Activated CD8-positive, alpha-beta T cell treated with anti-CD3 and anti-CD28 coated beads for 36 hours (primary cell): Measurements from ENCODE around the gene SEPTIN6. TPM values are rescaled to one million over a fixed set of nuclear protein-coding genes. Genes with fewer than 3 reads are reported as not detected.
A peak's percentile ranks its signal among the peaks of the same experiment; 100 is the strongest.

Experiments used
- ATAC-seq: fragments of 200-7000 bp; cut with Tn5 transposase; one replicate; pipeline ENCODE4 v1.10.0; 2021; ENCODE audit warnings: mild to moderate bottlenecking, moderate library complexity
- CTCF ChIA-PET: fragments of 350-600 bp; sonication (Branson Sonifier 250); formaldehyde crosslinking; loops from one replicate; lab custom pipeline; 2021; ENCODE audit warnings: antibody characterized with exemption; lab: Charles Lee
- POLR2A ChIA-PET: fragments of 350-600 bp; sonication (Branson Sonifier 250); formaldehyde crosslinking; loops from one replicate; lab custom pipeline; 2021; ENCODE audit warnings: antibody characterized with exemption; lab: Charles Lee
- DNase-seq: peaks from one replicate; pipeline ENCODE4 v3.0.0-alpha.2; 2020
- H3K27ac Mint-ChIP-seq: one replicate; pipeline ENCODE4 v1.8.0; 2021; ENCODE audit warnings: mild to moderate bottlenecking, mixed read lengths
- H3K27me3 Mint-ChIP-seq: one replicate; pipeline ENCODE4 v1.8.0; 2021; ENCODE audit warnings: mixed read lengths
- H3K36me3 Mint-ChIP-seq: one replicate; pipeline ENCODE4 v1.8.0; 2021; ENCODE audit warnings: low read depth, mixed read lengths
- H3K4me1 Mint-ChIP-seq: one replicate; pipeline ENCODE4 v1.8.0; 2021; ENCODE audit warnings: low read depth, mixed read lengths
- H3K4me3 Mint-ChIP-seq: one replicate; pipeline ENCODE4 v1.8.0; 2021; ENCODE audit warnings: mild to moderate bottlenecking, moderate library complexity, mixed read lengths
- H3K9me3 Mint-ChIP-seq: one replicate; pipeline ENCODE4 v1.8.0; 2021; ENCODE audit warnings: mixed read lengths
- CTCF ChIP-seq: fragments of 200-600 bp; IDR thresholded peaks from one replicate; pipeline ENCODE4 v1.8.0; 2022; ENCODE audit warnings: antibody characterized with exemption, mild to moderate bottlenecking
- intact Hi-C: fragments of 100-400 bp; cut with micrococcal nuclease; formaldehyde crosslinking; loops from one replicate; pipeline ENCODE4 v1.10.0; 2022
- total RNA-seq, 2 experiments: library from RNA; stranded (reverse); gene quantifications; one replicate each; pipeline ENCODE4 v1.2.3, GENCODE V29; 2021

The SEPTIN6 gene
- total RNA-seq, 2 experiments from 2014 or later, result 205 to 209 TPM

DNA sequence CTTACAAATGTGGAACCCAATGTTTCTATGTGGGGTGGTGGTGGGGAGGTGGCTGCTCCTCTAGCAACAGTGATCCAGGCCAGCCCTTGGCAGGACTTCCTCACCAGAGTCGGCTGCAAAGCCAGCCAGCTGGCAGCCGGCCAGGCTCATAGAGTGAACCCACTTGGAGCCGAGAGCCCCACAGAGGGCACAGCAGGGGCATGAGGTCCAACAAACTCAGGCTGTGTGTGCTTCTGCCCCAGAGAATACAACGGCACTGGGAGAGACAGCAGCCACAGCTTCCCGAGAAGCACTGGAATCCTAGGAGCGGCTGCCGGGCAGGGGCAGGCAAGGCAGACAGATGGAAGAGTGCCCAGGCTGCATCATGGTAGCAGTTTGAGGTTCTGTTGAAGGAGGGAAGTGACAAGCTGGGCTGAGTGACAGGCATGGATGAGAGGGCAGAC lies 42.0 kb upstream of the SEPTIN6 start:
- H3K36me3 Mint-ChIP-seq, result no peaks in the 10 kb centered on the region

DNA sequence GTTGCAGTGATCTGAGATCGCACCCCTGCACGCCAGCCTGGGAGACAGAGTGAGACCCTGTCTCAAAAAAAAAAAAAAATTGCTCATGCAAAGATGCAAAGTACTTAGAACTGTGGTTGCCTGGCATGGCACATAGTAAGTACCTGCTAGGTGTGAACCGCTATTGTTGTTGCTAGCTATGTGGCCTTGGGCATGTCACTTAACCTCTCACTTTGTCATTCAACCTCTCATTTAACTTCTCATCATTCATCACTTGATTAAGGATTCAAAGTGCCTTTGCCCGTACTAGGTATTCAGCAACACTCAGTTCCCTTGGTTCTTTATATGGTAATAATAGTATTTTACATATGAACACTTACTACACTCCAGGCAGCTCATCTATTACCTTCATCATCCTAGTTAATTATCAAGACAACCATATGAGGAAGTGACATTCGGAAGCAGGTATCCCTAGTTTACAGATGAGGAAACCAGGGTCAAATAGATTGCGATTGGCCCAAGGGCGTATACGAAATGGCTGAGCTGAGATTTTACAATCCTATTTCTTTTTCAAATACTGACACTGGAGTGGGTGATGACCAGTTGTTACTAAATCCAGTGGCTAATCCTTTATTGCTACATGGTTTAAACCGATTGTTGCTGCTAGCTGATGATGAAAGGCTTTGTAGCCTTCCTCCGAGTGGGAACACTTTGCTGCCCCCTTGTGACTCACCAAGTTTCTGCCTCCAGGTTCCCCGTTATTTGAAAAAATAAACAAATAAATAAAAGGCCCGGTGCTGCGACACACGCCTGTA lies 36.6 kb upstream of the SEPTIN6 start:
- peak; percentile 70 for ATAC-seq
- no peak overlapping the region for H3K4me3 Mint-ChIP-seq

More for the DNA sequence above, 42.0 kb upstream of the SEPTIN6 start:
- intact Hi-C loops, result loop anchor here (10.0 kb wide), 1 partner anchor 220 kb away; no protein-coding TSS in a partner anchor
- H3K4me1 Mint-ChIP-seq, result no peaks in the 10 kb centered on the region
- H3K27ac Mint-ChIP-seq, result no peak overlapping the region
- ChIA-PET CTCF (interaction anchor here (1.2 kb wide), 1 partner anchor 219 kb away, joined by 4 read pairs; no protein-coding TSS in a partner anchor), POLR2A (no interaction called here)
- DNase-seq (no peak), ATAC-seq (no peak)
- H3K9me3 Mint-ChIP-seq, result no peaks in the 10 kb centered on the region
- H3K27me3 Mint-ChIP-seq, result no peaks in the 10 kb centered on the region
- no peak overlapping the region for H3K4me3 Mint-ChIP-seq
- no peak for TF ChIP-seq CTCF

DNA sequence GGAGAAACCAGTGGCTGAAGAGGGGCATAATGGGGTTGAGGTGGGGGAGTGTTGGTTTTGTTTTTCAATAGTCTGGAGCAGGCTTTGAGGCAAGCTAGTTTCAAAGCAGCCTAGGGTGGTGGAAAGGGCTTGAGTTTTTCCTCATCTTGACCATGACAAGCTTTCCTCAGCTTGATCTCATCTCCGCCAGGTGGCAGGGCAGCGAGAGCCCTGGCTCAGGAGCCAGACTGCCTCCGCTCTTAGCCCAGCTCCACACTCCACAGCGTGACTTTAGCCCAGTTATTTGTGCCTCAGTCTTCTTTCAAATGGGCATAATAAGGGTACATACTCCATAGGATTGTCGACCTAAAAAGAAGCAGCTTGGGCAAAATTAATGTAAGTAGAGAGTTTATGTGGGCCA lies 35.5 kb upstream of the SEPTIN6 start:
- H3K27me3 Mint-ChIP-seq, result no peaks in the 10 kb centered on the region
- ChIA-PET CTCF (interaction anchor here (1.0 to 3.9 kb wide), 17 partner anchors 10 to 218 kb away, joined by 3 to 27 read pairs (median 7); partner anchors contain the start of genes NKRF and SEPTIN6), POLR2A (interaction anchor here (0.7 to 2.2 kb wide), 5 partner anchors 30 to 212 kb away, joined by 3 to 9 read pairs (median 4); partner anchors contain the start of genes SEPTIN6 and SOWAHD)
- peaks cover 5% of the 10 kb centered on the region for H3K4me1 Mint-ChIP-seq
- no peak for DNase-seq
- no peaks in the 10 kb centered on the region for H3K36me3 Mint-ChIP-seq
- ATAC-seq, result no peak
- no peak overlapping the region for H3K27ac Mint-ChIP-seq
- no peak for TF ChIP-seq CTCF
- no peak overlapping the region for H3K4me3 Mint-ChIP-seq
- no peaks in the 10 kb centered on the region for H3K9me3 Mint-ChIP-seq
- intact Hi-C loops, result no loop called here

More for the DNA sequence above, 36.6 kb upstream of the SEPTIN6 start:
- CTCF ChIA-PET, result interaction anchor here (0.6 to 3.9 kb wide), 43 partner anchors 9 to 247 kb away, joined by 3 to 27 read pairs (median 4); partner anchors contain the start of genes NKRF and SEPTIN6
- POLR2A ChIA-PET, result interaction anchor here (0.9 to 2.2 kb wide), 5 partner anchors 29 to 155 kb away, joined by 3 to 9 read pairs (median 4); partner anchors contain the start of genes SEPTIN6, SOWAHD and UBE2A
- Mint-ChIP-seq H3K36me3 (no peaks in the 10 kb centered on the region), H3K9me3 (no peaks in the 10 kb centered on the region), H3K27me3 (no peaks in the 10 kb centered on the region), H3K4me1 (peaks cover 5% of the 10 kb centered on the region), H3K27ac (no peak overlapping the region)
- DNase-seq, result peak; percentile 77
- peak; percentile 51 for TF ChIP-seq CTCF
- intact Hi-C loops, result loop anchor here (10.0 kb wide), 1 partner anchor 215 kb away; no protein-coding TSS in a partner anchor

DNA sequence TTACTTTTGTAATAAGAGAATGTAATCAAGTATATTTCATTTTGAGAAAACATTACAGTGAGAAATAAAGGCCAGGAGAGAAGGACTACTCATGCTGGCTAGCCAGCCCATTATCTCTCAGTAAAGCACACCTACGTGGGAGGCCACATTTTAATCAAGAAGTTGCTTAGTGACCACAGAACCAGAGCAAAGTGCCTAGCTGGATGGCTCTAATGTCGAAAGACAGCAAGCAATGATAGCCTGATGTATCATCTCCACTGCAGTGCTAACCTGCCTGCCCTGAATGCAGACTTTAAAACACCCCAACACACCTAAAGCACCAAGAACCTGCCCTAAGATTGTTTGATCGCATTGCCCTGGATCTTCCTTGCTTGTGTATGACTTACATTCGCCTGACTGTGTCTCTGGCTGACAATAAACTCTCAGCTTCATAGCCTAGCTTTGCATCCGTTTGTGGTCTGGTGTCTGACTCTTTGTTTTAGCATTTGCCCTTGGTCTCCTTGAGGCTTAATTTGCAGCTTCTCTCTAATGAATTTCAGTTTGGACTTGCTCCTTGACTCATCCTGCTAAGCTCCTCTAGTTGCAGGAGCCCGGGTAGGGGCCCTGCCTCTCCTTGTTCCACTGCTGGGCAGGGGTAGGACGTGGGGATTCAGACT lies 34.1 kb upstream of the SEPTIN6 start:
- intact Hi-C loops, result no loop called here
- ATAC-seq (peak; percentile 75), DNase-seq (peak; percentile 12)
- Mint-ChIP-seq H3K27me3 (no peaks in the 10 kb centered on the region), H3K4me1 (peaks cover 5% of the 10 kb centered on the region), H3K9me3 (no peaks in the 10 kb centered on the region), H3K4me3 (no peak overlapping the region), H3K36me3 (no peaks in the 10 kb centered on the region), H3K27ac (peak overlapping the region; percentile 89)
- POLR2A ChIA-PET, result interaction anchor here (0.7 to 0.9 kb wide), 2 partner anchors 29 to 50 kb away, joined by 3 read pairs; no protein-coding TSS in a partner anchor
- TF ChIP-seq CTCF, result no peak
- CTCF ChIA-PET, result interaction anchor here (0.7 to 3.9 kb wide), 7 partner anchors 26 to 245 kb away, joined by 3 to 27 read pairs (median 3); partner anchors contain the start of gene SEPTIN6
